ENCODE data around the gene UCP2.
"Not testable (repeated sequence)": the region's sequence is repeated elsewhere in the genome, so short reads cannot be mapped to it uniquely, and the experiment has no call there.

The UCP2 gene

DNA sequence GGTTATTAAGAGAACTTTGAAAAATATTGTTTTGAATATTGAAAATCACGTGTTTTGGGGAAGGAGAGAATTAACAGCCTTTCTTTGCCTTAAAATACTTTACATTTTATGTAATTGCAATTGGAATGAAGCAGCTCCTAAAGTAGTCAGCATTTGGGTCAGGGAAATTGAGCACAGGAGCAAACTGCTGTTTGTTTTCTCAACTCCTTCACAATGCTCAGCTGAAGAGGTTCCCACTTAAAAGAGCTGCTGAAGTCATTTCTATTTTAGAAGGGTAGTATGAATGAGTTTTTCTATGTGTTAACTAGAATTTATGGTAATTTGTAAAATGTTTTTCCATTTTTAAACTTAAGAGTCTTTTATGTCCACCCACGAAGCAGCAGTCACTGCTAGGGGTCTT lies 8.1 kb upstream of the UCP2 start:
- DNase-seq, result no peak

DNA sequence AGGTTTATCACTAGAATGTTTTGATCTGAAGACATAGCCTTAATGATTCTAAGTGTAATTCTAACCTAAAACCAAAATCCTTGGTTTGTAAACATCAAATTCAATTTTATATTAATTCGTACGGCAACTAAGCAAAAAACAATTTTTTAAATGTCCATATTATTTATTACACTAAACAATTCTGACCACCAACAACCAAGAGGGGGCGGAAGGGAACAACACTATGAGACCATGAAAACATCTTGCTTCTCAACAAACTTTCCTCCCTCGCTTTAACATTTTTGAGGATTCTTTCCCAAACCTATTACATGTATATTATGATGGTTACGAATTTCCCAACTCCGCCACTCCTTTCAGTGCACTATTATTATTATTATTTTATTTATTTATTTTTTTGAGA lies 6.5 kb upstream of the UCP2 start:
- DNase-seq, result no peak

DNA sequence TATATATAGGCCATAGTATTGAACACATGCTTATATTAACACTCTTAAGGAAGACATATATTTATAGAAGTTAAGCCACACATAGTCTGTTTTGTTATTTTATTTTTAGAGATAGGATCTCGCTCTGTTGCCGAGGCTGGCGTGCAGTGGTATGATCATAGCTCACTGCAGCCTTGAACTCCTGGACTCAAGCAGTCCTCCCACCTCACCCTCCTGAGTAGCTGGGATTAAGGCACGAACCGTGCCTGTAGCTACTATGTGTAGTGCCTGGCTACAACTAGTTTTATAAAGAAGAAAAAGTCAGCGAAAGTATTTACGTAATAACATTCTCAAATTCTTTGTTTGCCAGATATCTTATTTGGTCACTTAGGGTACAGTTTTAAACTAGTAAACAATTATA lies 5.6 kb upstream of the UCP2 start:
- DNase-seq, result no peak

DNA sequence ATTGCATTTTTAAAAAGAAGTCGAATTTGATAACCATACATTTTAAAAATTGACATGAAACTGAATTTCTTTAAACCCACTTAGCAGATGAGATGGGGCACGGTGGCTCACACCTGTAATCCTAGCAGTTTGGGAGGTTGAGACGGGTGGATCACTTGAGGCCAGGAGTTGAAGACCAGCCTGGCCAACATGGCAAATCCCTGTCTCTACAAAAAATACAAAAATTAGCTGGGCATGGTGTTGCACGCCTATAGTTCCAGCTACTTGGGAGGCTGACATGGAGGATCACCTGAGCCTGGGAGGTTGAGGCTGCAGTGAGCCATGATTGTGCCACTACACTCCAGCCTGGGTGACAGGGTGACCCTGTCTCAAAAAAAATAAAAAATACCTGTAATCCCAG lies 3.0 kb upstream of the UCP2 start:
- DNase-seq, result not testable (repeated sequence)

GRCh38 chr11:73983741-73984538 lies 1.3 kb upstream of the UCP2 start:
- peak; percentile 50 for DNase-seq

DNA sequence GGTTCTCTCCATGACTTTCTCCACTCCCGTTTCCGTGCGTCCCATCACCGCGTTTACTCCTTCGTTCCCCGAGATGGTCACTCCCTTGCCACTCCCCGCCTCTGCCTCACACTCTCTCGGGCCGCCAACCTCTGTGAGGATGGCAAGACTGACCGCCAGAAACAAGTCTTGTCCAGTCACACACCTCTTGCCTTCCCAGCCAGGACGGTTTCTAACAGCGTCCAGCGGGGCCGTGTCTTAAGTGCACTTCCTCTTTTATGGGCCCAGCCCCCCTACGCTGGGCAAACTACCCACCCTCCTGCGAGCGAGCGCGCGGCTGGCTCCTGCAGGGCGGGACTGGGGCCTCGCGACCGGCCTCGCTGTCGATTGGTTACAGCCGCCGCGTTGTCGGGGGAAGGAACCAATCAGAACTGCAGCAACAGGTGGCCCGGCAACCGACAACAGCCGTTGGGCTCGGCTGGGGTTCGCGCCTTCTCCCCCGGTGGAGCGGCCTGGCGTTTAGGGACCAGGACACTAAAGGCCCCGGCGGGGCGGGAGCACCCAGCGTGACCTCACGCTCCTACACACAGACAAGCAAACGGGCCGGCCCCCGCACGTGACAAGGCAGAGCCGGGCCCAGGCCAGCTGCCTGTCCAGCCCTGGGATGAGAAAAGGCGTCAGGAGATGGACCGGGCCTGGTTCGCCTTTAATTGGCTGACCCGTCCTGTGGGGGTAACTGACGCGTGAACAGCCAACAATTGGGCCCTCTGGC lies 522 bp upstream of the UCP2 start:
- peak; percentile 89 for DNase-seq

GRCh38 chr11:73981051-73981805 lies 1.4 kb downstream of the UCP2 start:
- DNase-seq, result no peak

DNA sequence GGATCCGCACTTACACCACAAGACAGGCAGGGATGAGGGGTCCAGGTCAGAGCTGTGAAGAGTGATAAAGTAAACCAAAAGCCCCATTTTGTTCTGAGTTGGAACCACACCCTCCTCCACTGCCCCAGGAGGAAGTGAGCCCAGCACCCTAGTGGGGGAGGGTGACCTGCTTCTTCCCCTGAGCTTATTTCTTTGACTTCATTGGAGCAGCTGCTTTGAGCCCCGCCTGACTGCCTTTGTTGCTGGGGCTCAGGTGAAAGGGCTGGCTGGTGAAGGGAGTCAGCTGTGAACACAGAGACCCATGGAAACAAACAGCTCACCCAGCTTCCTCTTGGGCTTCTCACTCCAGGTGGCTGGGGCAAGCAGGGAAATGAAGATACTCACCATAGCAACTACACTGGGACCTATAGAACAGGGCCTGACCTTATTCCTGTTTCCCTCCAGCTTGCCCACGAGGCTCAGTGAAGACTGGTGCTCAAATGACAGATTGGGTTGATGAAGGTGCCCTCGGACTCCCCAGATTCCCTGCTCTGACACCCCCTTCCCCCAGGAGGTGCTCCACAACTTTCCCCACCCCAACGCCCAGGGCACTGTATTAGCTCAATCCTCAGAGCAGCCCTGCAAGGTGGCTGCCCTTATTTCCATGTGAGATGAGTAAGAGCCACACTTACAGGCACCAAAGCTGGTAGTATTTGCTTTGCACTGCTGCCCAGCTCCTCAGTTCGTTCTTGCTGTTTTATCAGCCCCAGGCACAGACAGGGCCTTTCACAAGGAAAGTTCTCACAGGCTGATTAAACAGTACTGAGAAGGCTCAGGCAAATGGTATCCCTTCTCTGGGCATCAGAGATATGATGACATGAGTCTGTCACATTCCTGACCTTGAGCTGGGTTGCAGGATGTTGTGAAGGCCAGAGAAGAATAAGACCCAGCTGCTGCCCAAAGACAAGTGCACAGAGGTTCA lies 2.4 kb downstream of the UCP2 start:
- no peak for DNase-seq

DNA sequence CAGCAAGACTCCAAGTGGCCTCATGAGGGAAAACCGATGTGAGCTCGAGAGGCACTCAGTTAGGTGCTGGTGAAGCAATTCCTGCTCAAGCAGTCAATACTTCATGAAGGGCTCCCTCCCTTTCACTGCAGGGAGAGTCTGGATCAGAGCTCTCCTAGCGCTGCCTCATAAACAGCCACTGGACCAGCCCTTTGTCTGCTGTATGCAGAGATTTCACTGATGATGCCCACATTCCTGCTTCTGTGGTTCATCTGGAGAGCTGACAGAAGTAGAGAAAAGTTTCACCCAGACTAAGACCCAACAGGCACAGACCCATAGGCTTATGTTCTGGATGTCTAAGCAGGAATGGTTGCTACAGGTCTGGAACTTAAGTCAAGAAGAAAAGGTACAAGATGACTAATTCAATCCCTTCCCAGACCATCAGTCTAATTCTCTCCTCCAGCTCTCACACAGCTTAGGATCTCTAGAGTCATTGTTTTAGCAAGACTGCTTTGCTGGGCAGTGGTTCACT lies 4.0 kb downstream of the UCP2 start:
- DNase-seq, result no peak

DNA sequence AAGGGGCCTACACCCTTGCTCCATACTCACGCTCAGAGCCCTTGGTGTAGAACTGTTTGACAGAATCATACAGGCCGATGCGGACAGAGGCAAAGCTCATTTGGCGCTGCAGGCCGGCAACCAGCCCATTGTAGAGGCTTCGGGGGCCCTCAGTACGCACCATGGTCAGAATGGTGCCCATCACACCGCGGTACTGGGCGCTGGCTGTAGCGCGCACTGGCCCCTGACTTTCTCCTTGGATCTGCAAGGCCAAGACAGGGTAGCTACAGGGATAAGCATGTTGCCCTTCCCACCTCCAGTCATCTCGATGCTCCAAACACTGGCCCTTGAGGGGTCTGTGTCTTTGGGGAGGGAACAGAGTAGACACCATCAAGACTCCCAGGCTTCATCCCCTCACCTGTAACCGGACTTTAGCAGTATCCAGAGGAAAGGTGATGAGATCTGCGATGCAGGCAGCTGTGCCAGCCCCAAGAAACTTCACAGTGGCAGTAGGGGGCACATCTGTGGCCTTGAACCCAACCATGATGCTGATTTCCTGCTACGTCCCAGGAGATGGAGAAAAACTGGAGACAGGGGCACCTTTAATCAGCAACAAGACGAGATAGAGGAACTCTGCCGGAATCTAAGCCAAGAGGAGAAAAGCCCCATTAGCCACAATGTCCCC lies 4.7 kb downstream of the UCP2 start:
- DNase-seq, result no peak

DNA sequence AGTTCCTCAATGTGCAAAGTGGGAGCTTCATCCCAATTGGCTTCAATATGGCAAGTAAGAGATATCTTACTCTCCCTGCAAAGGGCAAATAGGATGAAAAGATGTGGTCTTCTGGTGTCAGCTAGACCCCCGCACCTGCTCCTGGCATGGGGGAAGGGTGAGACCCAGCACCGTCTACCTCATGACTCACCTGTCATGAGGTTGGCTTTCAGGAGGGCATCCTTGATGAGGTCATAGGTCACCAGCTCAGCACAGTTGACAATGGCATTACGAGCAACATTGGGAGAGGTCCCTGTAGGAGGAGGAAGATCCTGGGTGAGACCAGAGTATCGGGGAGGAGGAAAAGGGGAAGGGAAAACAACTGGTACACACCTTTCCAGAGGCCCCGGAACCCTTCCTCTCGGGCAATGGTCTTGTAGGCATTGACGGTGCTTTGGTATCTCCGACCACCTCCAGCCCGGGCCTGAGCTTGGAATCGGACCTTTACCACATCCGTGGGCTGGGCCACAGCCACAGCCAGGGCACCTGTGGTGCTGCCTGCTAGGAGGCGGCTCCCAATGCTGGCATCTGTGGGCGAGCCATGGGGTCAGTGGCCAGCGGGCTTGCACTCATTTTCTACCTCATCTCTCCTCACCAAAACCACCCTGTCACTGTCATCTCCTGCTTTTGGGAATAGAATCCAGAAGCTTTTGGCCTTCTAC lies 6.0 kb downstream of the UCP2 start:
- no peak for DNase-seq

- DNase-seq, result no peak
Measured at GRCh38 chr11:73975479-73975757, 7.2 kb downstream of the UCP2 start.

DNA sequence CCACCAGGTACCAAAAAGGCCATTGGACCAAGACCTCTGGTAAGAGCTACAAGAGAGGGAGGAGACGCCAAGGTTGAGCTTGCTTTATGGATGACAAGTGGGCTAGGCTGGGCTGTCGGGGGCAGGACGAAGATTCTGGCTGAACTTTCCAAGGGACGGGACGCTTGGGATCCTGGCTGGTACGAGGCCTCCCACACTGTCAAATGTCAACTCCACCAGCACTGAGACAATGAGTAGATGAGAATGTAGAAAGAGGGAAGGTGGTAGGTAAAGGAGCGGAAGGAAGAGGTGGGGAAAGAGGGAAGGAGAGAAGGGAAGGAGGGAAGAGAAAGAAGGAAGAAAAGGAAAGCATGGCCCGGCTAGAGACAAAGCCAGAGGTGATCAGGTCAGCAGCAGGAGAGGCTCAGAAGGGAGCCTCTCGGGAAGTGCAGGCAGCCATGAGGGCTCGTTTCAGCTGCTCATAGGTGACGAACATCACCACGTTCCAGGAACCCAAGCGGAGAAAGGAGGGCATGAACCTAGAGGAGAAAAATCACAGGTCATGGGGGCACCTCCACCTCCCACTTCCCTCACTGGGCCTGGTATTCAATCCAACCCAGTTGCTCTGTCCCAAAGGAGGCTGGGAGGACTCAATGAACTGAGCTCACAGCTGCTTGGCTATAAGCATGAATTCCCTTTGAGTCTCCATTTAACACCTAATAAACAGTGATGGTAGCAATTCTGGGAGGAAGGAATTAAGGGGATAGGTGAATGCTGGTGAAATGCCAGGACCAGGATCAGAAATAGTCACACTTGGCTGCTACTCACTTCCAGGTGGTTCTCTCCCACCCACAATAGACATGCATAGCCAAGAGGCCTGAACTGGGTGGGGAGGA lies 7.8 kb downstream of the UCP2 start:
- no peak for DNase-seq

- no peak for DNase-seq
Measured at GRCh38 chr11:73972620-73973449, 9.8 kb downstream of the UCP2 start.

DNA sequence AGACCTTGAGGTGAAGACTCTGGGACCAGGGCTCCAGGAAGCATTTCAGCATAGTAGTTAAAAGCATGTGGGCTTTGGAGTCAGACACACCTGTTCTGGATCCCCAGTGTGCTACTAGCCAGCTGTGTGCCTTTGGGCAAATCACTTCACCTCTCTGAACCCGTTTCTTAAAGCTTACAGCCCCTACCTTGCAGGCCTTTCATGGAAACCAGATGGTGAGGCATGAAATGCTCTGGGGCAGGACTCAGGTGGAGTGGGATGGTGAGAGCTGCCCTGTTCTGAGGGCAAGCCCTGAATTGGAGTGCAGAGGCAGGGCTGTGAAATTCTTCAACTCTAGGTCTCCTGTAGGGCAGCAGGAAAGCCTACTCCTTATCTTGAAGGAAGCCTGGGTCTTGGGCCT lies 10.5 kb downstream of the UCP2 start:
- DNase-seq, result no peak

DNA sequence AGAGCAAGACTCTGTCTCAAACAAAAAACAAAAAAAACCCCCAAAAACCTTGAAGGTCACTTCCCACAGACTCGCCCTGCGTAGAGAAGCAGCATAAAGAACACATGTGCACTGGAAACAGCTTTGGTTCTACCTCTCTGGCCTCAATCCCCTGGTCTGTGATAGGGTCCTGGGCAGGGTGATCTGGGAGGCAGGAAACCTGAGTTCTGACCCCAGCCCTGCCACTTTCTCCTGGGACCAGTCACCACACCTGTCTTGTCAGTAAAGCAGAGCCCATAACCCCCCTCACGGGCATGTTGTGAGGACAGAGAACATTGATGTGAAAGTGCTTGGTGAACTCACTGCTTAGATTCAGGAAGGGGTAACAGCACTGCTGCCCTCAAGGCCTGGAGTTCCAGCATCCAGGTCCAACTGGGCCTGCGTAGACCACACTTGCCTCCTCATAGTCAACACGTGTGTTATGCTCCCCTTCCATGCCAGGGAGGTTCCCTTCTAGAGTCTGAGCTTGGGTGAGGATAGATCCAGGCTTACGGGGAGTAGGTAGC lies 11.4 kb downstream of the UCP2 start:
- no peak for DNase-seq

DNA sequence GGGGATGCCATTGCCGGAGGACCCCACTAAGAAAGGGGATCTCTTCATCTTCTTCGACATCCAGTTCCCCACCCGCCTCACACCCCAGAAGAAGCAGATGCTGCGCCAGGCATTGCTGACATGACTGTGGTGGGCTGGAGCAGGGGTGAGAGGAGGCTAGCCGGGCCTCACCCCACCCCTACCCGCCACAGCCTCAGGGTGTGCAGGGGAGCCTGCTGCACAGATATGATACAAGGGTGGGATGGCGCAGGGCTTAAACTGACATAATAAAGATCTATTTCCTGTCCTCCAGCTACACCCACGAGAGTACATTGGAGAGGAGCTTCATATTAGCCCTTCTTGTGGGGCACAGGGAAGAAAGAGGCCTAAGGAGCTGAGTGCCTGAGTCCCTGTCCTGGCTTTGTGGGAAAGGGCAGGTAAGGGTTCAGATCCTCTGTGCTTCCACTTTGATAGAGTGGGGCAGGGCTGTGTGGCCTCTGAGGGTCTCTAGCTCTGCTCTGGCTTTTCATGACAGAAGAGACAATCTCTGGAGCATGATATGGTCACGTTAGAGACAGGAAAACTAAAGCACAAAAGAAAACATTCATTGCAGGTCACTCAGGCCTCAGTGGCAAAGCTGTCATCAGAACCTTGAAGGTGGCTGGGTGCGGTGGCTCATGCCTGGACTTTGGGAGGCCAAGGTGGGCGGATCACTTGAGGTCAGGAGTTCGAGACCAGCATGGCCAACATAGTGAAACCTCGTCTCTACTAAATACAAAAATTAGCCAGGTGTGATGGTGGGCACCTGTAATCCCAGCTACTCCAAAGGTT lies 12.4 kb downstream of the UCP2 start:
- DNase-seq, result no peak

DNA sequence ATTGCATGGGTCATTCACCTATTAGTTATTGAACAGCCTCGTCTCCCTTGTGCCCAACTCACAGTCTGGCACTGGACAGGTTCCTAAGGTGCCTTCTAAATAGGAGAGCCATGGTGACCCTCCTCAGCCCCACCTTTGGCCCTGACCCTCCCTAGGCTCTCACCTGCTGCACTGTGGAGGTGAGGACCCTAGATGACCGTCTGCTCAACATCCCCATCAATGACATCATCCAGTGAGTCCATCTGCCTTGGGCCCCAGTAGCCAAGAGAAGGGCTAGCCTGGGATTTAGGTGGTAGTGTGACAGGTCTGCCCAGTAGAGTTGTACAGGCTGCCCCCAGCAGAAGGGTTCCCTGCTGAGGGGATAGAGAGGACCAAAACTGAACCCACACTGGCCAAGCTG lies 13.6 kb downstream of the UCP2 start:
- no peak for DNase-seq

All from NCI-H1694 (cell line).